WTC11 (cell line): ENCODE data around the gene PTCD3. TPM values are rescaled to one million over a fixed set of nuclear protein-coding genes. Genes with fewer than 3 reads are reported as not detected.

Experiments used
- ATAC-seq: fragments of 200-7000 bp; cut with Tn5 transposase; 2 replicates; pipeline ENCODE4 v1.10.0; 2021; ENCODE audit warnings: mild to moderate bottlenecking, moderate library complexity
- CTCF ChIA-PET: fragments of 300-600 bp; sonication (Branson Sonifier 250); formaldehyde crosslinking; loops from one replicate; lab custom pipeline; 2021; ENCODE audit warnings: antibody characterized with exemption; lab: Charles Lee
- POLR2A ChIA-PET: fragments of 350-600 bp; sonication (Branson Sonifier 250); formaldehyde crosslinking; loops from one replicate; lab custom pipeline; 2021; ENCODE audit warnings: antibody characterized with exemption; lab: Charles Lee
- DNase-seq: peaks from one replicate; pipeline ENCODE4 v3.0.0; 2021; ENCODE audit warnings: low spot score
- H3K27ac Mint-ChIP-seq: 2 replicates; pipeline ENCODE4 v1.8.0; 2021; ENCODE audit warnings: mixed read lengths
- H3K27me3 Mint-ChIP-seq: 2 replicates; pipeline ENCODE4 v1.8.0; 2021; ENCODE audit warnings: low read depth, mild to moderate bottlenecking, moderate library complexity, mixed read lengths
- H3K36me3 Mint-ChIP-seq: 2 replicates; pipeline ENCODE4 v1.8.0; 2021; ENCODE audit warnings: mixed read lengths
- H3K4me1 Mint-ChIP-seq: 2 replicates; pipeline ENCODE4 v1.8.0; 2022; ENCODE audit warnings: mixed read lengths
- H3K4me3 Mint-ChIP-seq: 2 replicates; pipeline ENCODE4 v1.8.0; 2021; ENCODE audit warnings: mild to moderate bottlenecking, moderate library complexity, mixed read lengths
- H3K9me3 Mint-ChIP-seq: 2 replicates; pipeline ENCODE4 v1.8.0; 2021; ENCODE audit warnings: mixed read lengths
- ARID4B ChIP-seq: sonication (generic); formaldehyde crosslinking; IDR thresholded peaks from 2 replicates; pipeline ENCODE4 v1.8.0; 2023; ENCODE audit warnings: missing genetic modification reagents, mild to moderate bottlenecking, borderline replicate concordance
- ELF4 ChIP-seq: sonication (generic); formaldehyde crosslinking; IDR thresholded peaks from 2 replicates; pipeline ENCODE4 v1.8.1; 2022; ENCODE audit warnings: low read depth, mild to moderate bottlenecking, moderate library complexity, missing genetic modification reagents
- ERG ChIP-seq: fragments of 250-450 bp; sonication (Bioruptor Pico); IDR thresholded peaks from 2 replicates; pipeline ENCODE4 v1.8.0; 2021; ENCODE audit warnings: mild to moderate bottlenecking
- HMGA2 ChIP-seq: fragments of 250-450 bp; sonication (Bioruptor Pico); IDR thresholded peaks from 2 replicates; pipeline ENCODE4 v1.4.0; 2021; ENCODE audit warnings: mild to moderate bottlenecking, moderate library complexity
- JUN ChIP-seq: sonication (generic); formaldehyde crosslinking; IDR thresholded peaks from 2 replicates; pipeline ENCODE4 v1.8.0; 2023; ENCODE audit warnings: mild to moderate bottlenecking, missing genetic modification reagents
- NFATC4 ChIP-seq: fragments of 250-450 bp; sonication (Bioruptor Pico); IDR thresholded peaks from 2 replicates; pipeline ENCODE4 v1.9.0; 2021; ENCODE audit warnings: mild to moderate bottlenecking
- SP1 ChIP-seq: sonication (generic); formaldehyde crosslinking; conservative IDR thresholded peaks from 2 replicates; pipeline ENCODE4 v1.8.1; 2022; ENCODE audit warnings: missing genetic modification reagents
- ZBTB43 ChIP-seq: sonication (generic); formaldehyde crosslinking; IDR thresholded peaks from 2 replicates; pipeline ENCODE4 v1.8.1; 2023; ENCODE audit warnings: mild to moderate bottlenecking, missing genetic modification reagents
- ZNF263 ChIP-seq: sonication (generic); formaldehyde crosslinking; IDR thresholded peaks from 2 replicates; pipeline ENCODE4 v1.8.1; 2022; ENCODE audit warnings: low read depth, mild to moderate bottlenecking, moderate library complexity, missing genetic modification reagents
- ZNF317 ChIP-seq: sonication (generic); formaldehyde crosslinking; IDR thresholded peaks from 2 replicates; pipeline ENCODE4 v1.8.1; 2023; ENCODE audit warnings: low read depth, mild to moderate bottlenecking, moderate library complexity, missing genetic modification reagents, borderline replicate concordance
- ZNF512 ChIP-seq: sonication (generic); formaldehyde crosslinking; IDR thresholded peaks from 2 replicates; pipeline ENCODE4 v1.8.1; 2022; ENCODE audit warnings: missing genetic modification reagents, borderline replicate concordance
- total RNA-seq: library from RNA; stranded (reverse); gene quantifications from 3 replicates; pipeline ENCODE4 v1.2.3, GENCODE V29; 2021

PTCD3 gene
- total RNA-seq, 1 experiment from 2014 or later = 192 TPM

- CTCF ChIA-PET = interaction anchor here (0.7 kb wide), 1 partner anchor 200 kb away, joined by 3 read pairs; no protein-coding TSS in a partner anchor
- H3K4me1 Mint-ChIP-seq = no peaks in the 10 kb centered on the region
Observed at GRCh38 chr2:86069091-86069685, 36.8 kb upstream of the PTCD3 start.

More at GRCh38 chr2:86069091-86069685, 36.8 kb upstream of the PTCD3 start:
- no peaks in the 10 kb centered on the region for H3K27me3 Mint-ChIP-seq
- ATAC-seq (no peak), DNase-seq (no peak)
- POLR2A ChIA-PET = no interaction called here
- TF ChIP-seq NFATC4 (CRISPR knock-in tag) (no peak), ZBTB43 (CRISPR knock-in tag) (no peak), ZNF317 (CRISPR knock-in tag) (no peak), HMGA2 (CRISPR knock-in tag) (no peak), ZNF512 (no peak), ERG (CRISPR knock-in tag) (no peak), ARID4B (CRISPR knock-in tag) (no peak), SP1 (CRISPR knock-in tag) (no peak), ZNF263 (no peak), JUN (CRISPR knock-in tag) (no peak), ELF4 (CRISPR knock-in tag) (no peak)
- no peaks in the 10 kb centered on the region for H3K9me3 Mint-ChIP-seq
- no peak overlapping the region; the same call in 1 of the 2 replicates for H3K27ac Mint-ChIP-seq
- peaks cover 67% of the 10 kb centered on the region for H3K36me3 Mint-ChIP-seq
- H3K4me3 Mint-ChIP-seq = no peak overlapping the region
